Astrocyte (in vitro differentiated cells and primary cell): ENCODE measurements around the gene CHAF1A. TPM values are rescaled to one million over a fixed set of nuclear protein-coding genes. Genes with fewer than 3 reads are reported as not detected.

Source experiments
- DNase-seq: peaks from one replicate; pipeline ENCODE4 v3.0.0-alpha.2; 2010; ENCODE audit warnings: low read depth
- FAIRE-seq: peaks from 2 replicates; lab custom pipeline; 2011; peaks lifted over from hg19 to GRCh38; lab: Jason Lieb, UNC
- H2AFZ ChIP-seq: 2 replicates; pipeline ENCODE4 v1.6.0; 2012; ENCODE audit warnings: low read depth, low read length, inconsistent platforms
- H3K27ac ChIP-seq: 2 replicates; pipeline ENCODE4 v1.5.1; 2011; ENCODE audit warnings: low read depth, low read length, inconsistent platforms
- H3K27me3 ChIP-seq: 2 replicates; pipeline ENCODE4 v1.6.0; 2011; ENCODE audit warnings: low read length, inconsistent platforms; ENCODE audit not compliant: insufficient read depth
- H3K36me3 ChIP-seq: 2 replicates; pipeline ENCODE4 v1.5.1; 2011; ENCODE audit warnings: low read length, inconsistent platforms; ENCODE audit not compliant: insufficient read depth
- H3K4me1 ChIP-seq: 2 replicates; pipeline ENCODE4 v1.5.1; 2011; ENCODE audit warnings: low read length, inconsistent platforms; ENCODE audit not compliant: insufficient read depth
- H3K4me2 ChIP-seq: 2 replicates; pipeline ENCODE4 v1.6.0; 2012; ENCODE audit warnings: low read length, inconsistent platforms
- H3K4me3 ChIP-seq: 2 replicates; pipeline ENCODE4 v1.5.1; 2011; ENCODE audit warnings: low read depth, mild to moderate bottlenecking, low read length, inconsistent platforms; ENCODE audit not compliant: insufficient read depth
- H3K79me2 ChIP-seq: 2 replicates; pipeline ENCODE4 v1.6.0; 2012; ENCODE audit warnings: mild to moderate bottlenecking, low read length, inconsistent platforms; ENCODE audit not compliant: insufficient read depth
- H3K9ac ChIP-seq: 2 replicates; pipeline ENCODE4 v1.6.0; 2012; ENCODE audit warnings: mild to moderate bottlenecking, low read length, inconsistent platforms
- H3K9me3 ChIP-seq: 2 replicates; pipeline ENCODE4 v1.5.1; 2012; ENCODE audit warnings: low read depth, mild to moderate bottlenecking, low read length, inconsistent platforms; ENCODE audit not compliant: insufficient read depth
- H4K20me1 ChIP-seq: 2 replicates; pipeline ENCODE4 v1.6.0; 2012; ENCODE audit warnings: low read length, inconsistent platforms; ENCODE audit not compliant: insufficient read depth
- H3K27ac Mint-ChIP-seq: one replicate; pipeline ENCODE4 v1.8.0; 2021; ENCODE audit warnings: mild to moderate bottlenecking, mixed read lengths; ENCODE audit not compliant: unreplicated experiment
- H3K27me3 Mint-ChIP-seq: one replicate; pipeline ENCODE4 v1.8.0; 2021; ENCODE audit warnings: low read depth, mixed read lengths; ENCODE audit not compliant: unreplicated experiment
- H3K36me3 Mint-ChIP-seq: one replicate; pipeline ENCODE4 v1.8.0; 2021; ENCODE audit warnings: low read depth, mixed read lengths; ENCODE audit not compliant: unreplicated experiment
- H3K4me1 Mint-ChIP-seq: one replicate; pipeline ENCODE4 v1.8.0; 2021; ENCODE audit warnings: low read depth, mixed read lengths; ENCODE audit not compliant: unreplicated experiment
- H3K4me3 Mint-ChIP-seq: one replicate; pipeline ENCODE4 v1.8.0; 2021; ENCODE audit warnings: mild to moderate bottlenecking, moderate library complexity, mixed read lengths; ENCODE audit not compliant: unreplicated experiment
- H3K9me3 Mint-ChIP-seq: one replicate; pipeline ENCODE4 v1.8.0; 2021; ENCODE audit warnings: mild to moderate bottlenecking, mixed read lengths; ENCODE audit not compliant: unreplicated experiment
- CTCF ChIP-seq: IDR thresholded peaks from 2 replicates; pipeline ENCODE4 v1.5.1; 2011; ENCODE audit warnings: low read depth, mild to moderate bottlenecking, inconsistent platforms, low read length, moderate library complexity; ENCODE audit not compliant: insufficient read depth
- EZH2 ChIP-seq: IDR thresholded peaks from 2 replicates; pipeline ENCODE4 v1.6.1; 2012; ENCODE audit warnings: mild to moderate bottlenecking, low read length, inconsistent platforms; ENCODE audit not compliant: insufficient read depth
- total RNA-seq: library from RNA; stranded (reverse); gene quantifications from 2 replicates; pipeline ENCODE4 v1.2.1, GENCODE V29; 2021

The CHAF1A gene
- total RNA-seq, 1 donor from 2014 or later: 8.5 TPM

- Mint-ChIP-seq H3K4me3 (no peak overlapping the region), H3K27me3 (no peaks in the 10 kb centered on the region), H3K9me3 (no peaks in the 10 kb centered on the region), H3K4me1 (peaks cover 3% of the 10 kb centered on the region), H3K36me3 (peaks cover 2% of the 10 kb centered on the region), H3K27ac (no peak overlapping the region)
- Histone ChIP-seq H2AFZ (no peak overlapping the region), H3K79me2 (peaks cover 27% of the 10 kb centered on the region), H3K9me3 (no peaks in the 10 kb centered on the region), H3K4me1 (peaks cover 7% of the 10 kb centered on the region), H3K4me2 (no peak overlapping the region), H4K20me1 (peaks cover 60% of the 10 kb centered on the region), H3K27me3 (no peaks in the 10 kb centered on the region), H3K36me3 (peaks cover 6% of the 10 kb centered on the region), H3K9ac (no peak overlapping the region), H3K27ac (no peak overlapping the region), H3K4me3 (no peak overlapping the region)
- DNase-seq (no peak), FAIRE-seq (no peak)
- TF ChIP-seq CTCF (no peak), EZH2 (no peak)
Observed at GRCh38 chr19:4363571-4364304, 38.7 kb upstream of the CHAF1A start.

DNA sequence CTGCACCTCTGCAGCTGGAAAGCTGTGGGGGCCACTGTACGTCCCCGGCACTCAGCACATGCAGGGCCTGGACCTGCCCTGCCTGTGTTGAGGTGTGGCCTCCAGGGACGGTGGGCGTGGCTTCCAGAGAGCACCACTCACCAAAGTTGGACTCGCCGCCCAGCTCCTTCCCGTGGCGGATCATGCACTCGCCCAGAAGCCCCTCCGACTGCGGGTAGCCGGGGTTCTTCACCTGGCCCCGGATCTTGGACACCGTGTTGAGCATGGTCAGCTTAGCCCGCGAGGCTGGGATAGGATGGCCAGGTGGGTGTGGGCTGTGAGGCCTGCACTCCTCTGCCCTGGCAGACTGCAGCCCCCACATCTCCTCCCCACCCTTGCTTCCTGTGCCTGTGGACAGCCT lies 37.1 kb upstream of the CHAF1A start:
- no peak for FAIRE-seq
- H3K9ac ChIP-seq: no peak overlapping the region
- DNase-seq: no peak

More for the DNA sequence above, 37.1 kb upstream of the CHAF1A start:
- H3K36me3 Mint-ChIP-seq: peaks cover 2% of the 10 kb centered on the region
- H3K9me3 Mint-ChIP-seq: no peaks in the 10 kb centered on the region
- peaks cover 6% of the 10 kb centered on the region for H3K36me3 ChIP-seq
- no peak for TF ChIP-seq EZH2
- TF ChIP-seq CTCF: no peak
- H3K27ac Mint-ChIP-seq: no peak overlapping the region
- H3K4me1 ChIP-seq: peaks cover 22% of the 10 kb centered on the region
- no peaks in the 10 kb centered on the region for H3K9me3 ChIP-seq
- peaks cover 63% of the 10 kb centered on the region for H4K20me1 ChIP-seq
- no peak overlapping the region for H3K4me3 Mint-ChIP-seq
- no peak overlapping the region for H3K27ac ChIP-seq
- H2AFZ ChIP-seq: no peak overlapping the region
- no peak overlapping the region for H3K4me3 ChIP-seq
- peaks cover 43% of the 10 kb centered on the region for H3K79me2 ChIP-seq
- no peak overlapping the region for H3K4me2 ChIP-seq
- no peaks in the 10 kb centered on the region for H3K27me3 Mint-ChIP-seq
- H3K4me1 Mint-ChIP-seq: peaks cover 9% of the 10 kb centered on the region
- no peaks in the 10 kb centered on the region for H3K27me3 ChIP-seq
